Small intestine (tissue), 7 donors: ENCODE data around the gene UMPS. TPM values are rescaled to one million over a fixed set of nuclear protein-coding genes. Genes with fewer than 3 reads are reported as not detected.
"Not testable (repeated sequence)": the region's sequence is repeated elsewhere in the genome, so short reads cannot be mapped to it uniquely, and the experiment has no call there.

Experiments used
- DNase-seq, 2 donors: peaks; one replicate each; pipeline versions ENCODE4 v3.0.0 to v3.0.0-alpha.2; 2013
- FAIRE-seq: peaks from 2 replicates; lab custom pipeline; 2012; peaks lifted over from hg19 to GRCh38; lab: Jason Lieb, UNC
- H3K27ac ChIP-seq, 3 donors: one replicate each; pipeline ENCODE4 v1.5.1; 2013; ENCODE audit warnings: low read length in 2 of 3, mild to moderate bottlenecking in 2 of 3, control low read depth in 1 of 3, inconsistent platforms in 1 of 3, low read depth in 1 of 3, moderate library complexity in 1 of 3
- H3K27me3 ChIP-seq, 3 donors: one replicate each; pipeline ENCODE4 v1.6.1; 2013; ENCODE audit warnings: low read length in 3 of 3, inconsistent platforms in 1 of 3; ENCODE audit not compliant: control insufficient read depth in 3 of 3, insufficient read depth in 3 of 3
- H3K36me3 ChIP-seq, 3 donors: one replicate each; pipeline ENCODE4 v1.6.1; 2013; ENCODE audit warnings: low read length in 3 of 3, inconsistent platforms in 1 of 3, low read depth in 1 of 3, mild to moderate bottlenecking in 1 of 3, moderate library complexity in 1 of 3; ENCODE audit not compliant: control insufficient read depth in 3 of 3, insufficient read depth in 2 of 3
- H3K4me1 ChIP-seq, 3 donors: one replicate each; pipeline ENCODE4 v1.6.1; 2013; ENCODE audit warnings: low read length in 2 of 3, inconsistent platforms in 1 of 3, low read depth in 1 of 3, mild to moderate bottlenecking in 1 of 3, moderate library complexity in 1 of 3; ENCODE audit not compliant: control insufficient read depth in 3 of 3, insufficient read depth in 2 of 3
- H3K4me3 ChIP-seq, 3 donors: one replicate each; pipeline ENCODE4 v1.5.1; 2013; ENCODE audit warnings: low read length in 3 of 3, control low read depth in 1 of 3, inconsistent platforms in 1 of 3, low read depth in 1 of 3, mild to moderate bottlenecking in 1 of 3, moderate library complexity in 1 of 3
- H3K9me3 ChIP-seq, 2 donors: one replicate each; pipeline ENCODE4 v1.6.1; 2013; ENCODE audit warnings: low read depth in 1 of 2, low read length in 1 of 2; ENCODE audit not compliant: control insufficient read depth in 2 of 2, insufficient read depth in 1 of 2
- WGBS, 3 donors: extraction: QIAGEN DNeasy Blood & Tissue Kit; methylation state at CpG; one replicate each; pipeline ENCODE4 v1.1.7; 2013; 5-methylcytosine and 5-hydroxymethylcytosine counted together
- polyA plus RNA-seq, 4 donors: library from polyadenylated mRNA; stranded (reverse) in 3 of 4; unstranded in 1 of 4; fragments of 200-250 nt in 3 of 4; fragments of 120-200 nt in 1 of 4; gene quantifications; one replicate each; pipeline versions ENCODE4 v1.2.1 to v1.2.3, GENCODE V29; 2013
- donor health status: healthy with polysubstance abuse.
- donor health status: control.
- donor health status: control.
- donor health status: Bipolar disorder and iron deficiency.
- donor health status: healthy.

The UMPS gene
- polyA plus RNA-seq, 4 donors = 12.1 to 33.3 (median 19.5) TPM

DNA sequence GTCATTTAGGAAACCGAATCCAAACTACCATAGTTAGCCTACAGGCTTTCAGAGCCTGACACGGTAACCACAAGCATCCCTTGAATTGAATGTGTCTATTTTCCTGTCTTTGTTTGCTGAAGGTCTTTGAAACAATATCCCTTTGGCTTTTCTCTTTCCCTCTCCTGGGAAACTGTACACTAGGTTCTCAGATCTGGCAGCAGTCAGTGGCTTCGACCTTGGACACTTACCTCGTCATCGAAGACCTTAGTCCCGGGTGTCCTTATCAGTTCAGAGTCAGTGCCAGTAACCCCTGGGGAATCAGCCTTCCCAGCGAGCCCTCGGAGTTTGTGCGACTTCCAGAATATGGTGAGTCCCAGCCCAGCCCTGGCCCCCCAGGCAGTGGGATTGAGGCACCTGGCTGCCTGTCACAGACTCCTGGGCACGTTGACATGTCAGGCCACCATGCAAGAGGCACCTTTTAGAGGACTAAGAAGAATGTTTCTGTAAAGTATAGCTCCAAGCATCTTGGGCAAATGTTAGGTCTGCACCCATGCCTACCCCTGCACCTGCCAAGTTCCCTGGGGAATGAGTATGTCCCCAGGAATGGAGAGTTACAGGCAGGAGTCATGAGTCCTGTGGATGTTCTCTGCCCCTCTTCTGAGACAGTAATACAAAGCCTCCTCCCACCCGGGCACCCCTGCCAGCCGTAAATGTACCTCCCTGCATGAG lies 30.4 kb upstream of the UMPS start:
- H3K4me3 ChIP-seq = no peak overlapping the region
- H3K27me3 ChIP-seq = peaks cover 0 to 3% (median 0%) of the 10 kb centered on the region in 3 donors
- H3K9me3 ChIP-seq = no peaks in the 10 kb centered on the region
- peak overlapping the region; percentile 32 to 88 (median 50) for H3K27ac ChIP-seq
- peaks cover 0 to 35% (median 2%) of the 10 kb centered on the region in 3 donors for H3K4me1 ChIP-seq
- DNase-seq (peak; percentile 83 to 94), FAIRE-seq (no peak)
- 26 to 57% (median 34%) methylated on average over 12 of the region's 12 CpGs for WGBS, 3 donors
- peaks cover 0 to 11% (median 0%) of the 10 kb centered on the region in 3 donors for H3K36me3 ChIP-seq

DNA sequence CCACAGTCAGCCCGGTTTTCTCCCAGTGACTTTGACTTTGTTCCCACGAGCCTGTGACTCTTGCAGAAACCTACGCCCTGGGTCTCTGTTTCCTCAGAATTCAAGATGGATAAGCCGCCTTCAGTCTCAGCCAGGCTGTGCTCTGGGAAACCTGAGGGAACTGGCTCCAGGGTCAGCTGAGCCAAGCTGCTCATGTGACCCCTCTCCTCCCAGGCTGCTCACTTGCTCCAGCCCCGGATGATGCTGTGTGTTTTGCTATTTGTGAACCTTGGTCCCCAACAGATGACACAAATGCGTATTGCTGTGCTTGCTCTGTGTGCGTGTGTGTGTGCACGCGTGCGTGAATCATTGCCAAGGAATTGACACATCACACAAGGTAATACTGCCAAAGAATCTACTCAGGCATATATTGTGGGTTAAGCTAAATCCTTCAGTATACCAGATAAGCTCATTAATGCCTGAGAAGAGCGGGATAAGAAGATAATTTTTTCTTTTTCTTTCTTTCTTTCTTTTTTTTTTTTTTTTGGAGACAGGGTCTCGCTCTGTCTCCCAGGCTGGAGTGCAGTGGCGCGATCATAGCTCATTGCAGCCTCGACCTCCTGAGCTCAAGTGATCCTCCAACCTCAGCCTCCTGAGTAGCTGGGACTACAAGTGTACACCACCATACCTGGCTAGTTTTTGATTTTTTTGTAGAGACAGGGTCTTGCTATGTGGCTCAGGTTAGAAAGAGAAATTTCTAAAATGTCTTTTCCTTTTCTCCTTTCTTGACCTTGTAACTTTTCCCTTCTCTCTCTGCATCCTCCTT lies 29.2 kb upstream of the UMPS start:
- H3K4me3 ChIP-seq = no peak overlapping the region
- WGBS, 3 donors = 54 to 85% (median 62%) methylated on average over 14 to 15 of the region's 15 CpGs
- H3K4me1 ChIP-seq = peaks cover 0 to 35% (median 2%) of the 10 kb centered on the region in 3 donors
- H3K36me3 ChIP-seq = peaks cover 0 to 11% (median 0%) of the 10 kb centered on the region in 3 donors
- H3K9me3 ChIP-seq = no peaks in the 10 kb centered on the region
- no peaks in the 10 kb centered on the region for H3K27me3 ChIP-seq
- FAIRE-seq (no peak), DNase-seq (peak; percentile 91)
- H3K27ac ChIP-seq = peak overlapping the region in 2 of 3 donors; percentile 50 to 88

DNA sequence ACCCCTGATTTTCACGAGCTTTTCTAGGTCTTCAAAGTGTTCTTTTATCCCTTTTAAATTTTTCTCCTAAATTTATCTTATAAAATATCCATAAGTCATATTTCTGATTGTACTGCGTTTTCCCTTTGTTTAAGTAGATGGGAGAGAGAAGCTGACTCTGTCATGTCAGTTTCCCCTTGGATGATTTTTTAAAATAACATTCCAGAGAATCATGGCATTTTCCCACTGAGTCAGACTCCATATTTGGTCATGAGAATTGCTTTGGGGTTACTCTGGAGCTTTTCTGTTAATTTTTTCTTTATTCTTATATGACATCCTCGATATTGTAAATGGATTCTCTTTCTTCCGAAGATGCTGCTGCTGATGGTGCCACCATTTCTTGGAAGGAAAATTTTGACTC lies 28.6 kb upstream of the UMPS start:
- WGBS, 3 donors = 80 to 85% (median 82%) methylated on average over 4 of the region's 4 CpGs
- Histone ChIP-seq H3K36me3 (peaks cover 0 to 11% (median 0%) of the 10 kb centered on the region in 3 donors), H3K4me3 (no peak overlapping the region), H3K4me1 (peaks cover 0 to 35% (median 2%) of the 10 kb centered on the region in 3 donors), H3K27me3 (no peaks in the 10 kb centered on the region), H3K9me3 (no peaks in the 10 kb centered on the region), H3K27ac (peak overlapping the region in 1 of 3 donors; percentile 88)
- DNase-seq (no peak), FAIRE-seq (no peak)

- no peaks in the 10 kb centered on the region for H3K9me3 ChIP-seq
- no peak overlapping the region for H3K4me3 ChIP-seq
- WGBS, 3 donors = 83 to 93% (median 89%) methylated on average over 7 of the region's 7 CpGs
- no peak for FAIRE-seq
- H3K27ac ChIP-seq = no peak overlapping the region
- DNase-seq = no peak
- no peaks in the 10 kb centered on the region for H3K27me3 ChIP-seq
- peaks cover 0 to 28% (median 2%) of the 10 kb centered on the region in 3 donors for H3K4me1 ChIP-seq
- peaks cover 0 to 2% (median 0%) of the 10 kb centered on the region in 3 donors for H3K36me3 ChIP-seq
Observed at GRCh38 chr3:124702950-124703349, 27.3 kb upstream of the UMPS start.

GRCh38 chr3:124705552-124705951 lies 24.7 kb upstream of the UMPS start:
- no peak overlapping the region for H3K4me3 ChIP-seq
- DNase-seq = no peak
- no peak for FAIRE-seq
- no peaks in the 10 kb centered on the region for H3K36me3 ChIP-seq
- no peak overlapping the region for H3K27ac ChIP-seq
- H3K4me1 ChIP-seq = peaks cover 0 to 4% (median 0%) of the 10 kb centered on the region in 3 donors
- no peaks in the 10 kb centered on the region for H3K9me3 ChIP-seq
- WGBS, 3 donors = 78 to 96% (median 87%) methylated on average over 1 of the region's 1 CpG
- H3K27me3 ChIP-seq = no peaks in the 10 kb centered on the region

GRCh38 chr3:124707223-124707622 lies 23.0 kb upstream of the UMPS start:
- not testable (repeated sequence) for FAIRE-seq, DNase-seq, H3K4me3 ChIP-seq, H3K27ac ChIP-seq, H3K36me3 ChIP-seq, H3K27me3 ChIP-seq, H3K4me1 ChIP-seq, H3K9me3 ChIP-seq
- 83 to 97% (median 88%) methylated on average over 2 of the region's 2 CpGs for WGBS, 3 donors

DNA sequence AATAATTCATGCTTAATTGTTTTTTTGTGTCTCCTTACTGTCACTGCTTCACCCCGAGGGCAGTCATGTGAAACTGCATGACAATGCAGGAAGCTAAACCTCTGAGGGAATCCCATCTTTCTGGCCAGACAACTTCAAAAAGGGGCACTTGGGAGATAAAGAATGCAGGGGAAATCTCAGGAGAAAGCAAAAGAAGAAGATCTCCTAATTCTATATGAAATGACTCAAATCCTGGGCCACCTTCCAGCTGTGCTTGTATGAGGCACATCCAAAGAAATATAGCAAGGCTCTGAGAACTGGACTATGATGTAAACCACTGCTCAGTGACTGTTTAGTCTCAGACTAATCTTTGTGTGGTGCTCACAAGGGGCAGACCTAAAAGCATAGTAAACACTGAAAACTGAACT lies 22.6 kb upstream of the UMPS start:
- Histone ChIP-seq H3K36me3 (no peaks in the 10 kb centered on the region), H3K27ac (no peak overlapping the region), H3K4me3 (no peak overlapping the region), H3K9me3 (no peaks in the 10 kb centered on the region), H3K27me3 (no peaks in the 10 kb centered on the region), H3K4me1 (no peaks in the 10 kb centered on the region)
- FAIRE-seq (no peak), DNase-seq (no peak)
- 44 to 84% (median 70%) methylated on average over 1 of the region's 1 CpG for WGBS, 3 donors

DNA sequence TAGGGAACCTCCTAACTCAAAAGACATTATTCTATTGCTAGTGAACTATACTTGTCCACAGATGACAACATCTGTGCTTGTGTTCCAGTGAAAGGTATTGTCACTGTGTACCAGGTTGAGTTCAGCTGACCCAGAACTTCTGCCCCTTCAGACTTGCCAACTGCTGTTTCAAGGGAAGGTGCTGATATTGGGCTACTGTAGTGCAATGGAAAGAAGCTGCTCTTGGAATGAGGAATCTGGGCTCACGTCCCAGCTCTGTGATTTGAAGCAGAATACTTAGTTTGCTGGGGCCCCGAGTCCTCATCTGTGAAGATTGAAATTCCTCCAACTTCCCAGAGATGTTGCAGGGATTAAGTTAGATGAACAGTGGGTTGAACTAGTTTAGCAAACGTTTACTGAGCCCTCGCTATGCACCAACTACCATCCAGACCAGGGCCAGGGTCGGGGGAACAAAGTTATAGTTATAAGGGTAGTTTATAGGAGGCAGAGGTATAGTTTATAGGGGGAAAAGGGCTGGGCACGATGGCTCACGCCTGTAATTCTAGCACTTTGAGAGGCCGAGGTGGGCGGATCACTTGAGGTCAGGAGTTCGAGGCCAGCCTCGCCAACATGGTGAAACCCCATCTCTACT lies 15.9 kb upstream of the UMPS start:
- H3K27ac ChIP-seq = no peak overlapping the region
- peaks cover 0 to 16% (median 6%) of the 10 kb centered on the region in 3 donors for H3K36me3 ChIP-seq
- DNase-seq = no peak
- no peak for FAIRE-seq
- 77 to 84% (median 80%) methylated on average over 11 of the region's 11 CpGs for WGBS, 3 donors
- H3K27me3 ChIP-seq = no peaks in the 10 kb centered on the region
- H3K9me3 ChIP-seq = no peaks in the 10 kb centered on the region
- no peak overlapping the region for H3K4me3 ChIP-seq
- no peaks in the 10 kb centered on the region for H3K4me1 ChIP-seq
